Activated CD4-positive, alpha-beta T cell treated with anti-CD3 and anti-CD28 coated beads for 1 hour (primary cell): Measurements from ENCODE around the gene PLBD2.
"Not testable (repeated sequence)": the region's sequence is repeated elsewhere in the genome, so short reads cannot be mapped to it uniquely, and the experiment has no call there.

ENCODE experiments used
- DNase-seq: peaks from one replicate; pipeline ENCODE4 v3.0.0-alpha.2; 2020

PLBD2 gene

DNA sequence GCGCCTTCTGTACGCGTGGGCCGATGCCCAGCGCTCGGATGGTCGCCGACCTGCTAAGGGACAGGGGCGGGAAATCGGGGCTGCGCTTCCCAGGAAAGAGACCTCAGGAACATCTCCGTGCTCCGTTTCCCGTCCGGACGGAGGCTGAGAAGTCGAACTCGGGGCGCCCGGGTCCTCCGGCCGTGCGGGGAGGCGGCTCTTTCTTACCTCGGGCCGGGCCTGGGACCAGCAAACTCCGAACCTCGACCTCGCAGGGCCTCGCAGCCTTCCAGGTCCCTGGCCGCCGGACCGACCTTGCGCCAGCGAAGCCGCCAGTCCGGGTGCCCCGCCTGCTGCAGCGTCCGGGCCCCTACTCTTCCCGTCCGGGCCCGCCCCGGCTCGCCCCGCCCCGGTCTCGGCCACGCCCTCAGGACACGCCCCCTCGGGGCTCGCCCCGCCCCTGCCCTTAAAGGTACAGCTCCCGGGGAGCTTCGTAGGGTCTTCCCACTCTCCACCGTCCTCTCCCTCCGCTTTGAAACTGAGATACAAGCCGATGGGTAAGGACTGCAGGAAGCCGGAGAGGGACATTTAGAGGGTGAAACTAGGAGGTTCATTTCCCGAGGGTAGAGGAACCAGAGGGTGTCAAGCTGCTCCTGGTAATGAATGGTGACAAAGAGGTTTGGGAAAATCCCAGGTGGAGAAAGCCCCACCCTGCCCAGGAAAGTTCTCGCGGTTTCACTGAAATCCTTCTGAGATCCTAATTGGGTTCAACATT lies 23.4 kb upstream of the PLBD2 start, which contains the start of gene SLC8B1:
SLC8B1 (minus strand) TSS at position 324 of the 754 bp plus-strand sequence. CDS start 2,231 bp downstream, outside the sequence.
- peak; percentile 83 for DNase-seq

DNA sequence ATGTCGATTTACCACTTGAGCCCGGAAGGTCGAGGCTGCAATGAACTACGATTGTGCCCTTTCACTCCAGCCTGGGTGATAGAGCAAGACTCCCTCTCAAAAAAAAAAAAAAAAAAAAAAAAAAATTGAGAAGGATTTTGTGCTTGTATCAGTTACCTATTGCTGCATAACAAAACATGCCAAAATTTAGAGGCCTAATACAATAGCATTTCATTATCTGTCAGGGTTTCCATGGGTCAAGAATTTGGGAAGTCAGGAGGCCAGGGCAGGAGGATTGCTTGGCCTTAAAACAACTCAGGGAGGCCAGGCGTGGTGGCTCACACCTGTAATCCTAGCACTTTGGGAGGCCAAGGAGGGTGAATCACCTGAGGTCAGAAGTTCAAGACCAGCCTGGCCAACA lies 18.8 kb upstream of the PLBD2 start:
- no peak for DNase-seq

DNA sequence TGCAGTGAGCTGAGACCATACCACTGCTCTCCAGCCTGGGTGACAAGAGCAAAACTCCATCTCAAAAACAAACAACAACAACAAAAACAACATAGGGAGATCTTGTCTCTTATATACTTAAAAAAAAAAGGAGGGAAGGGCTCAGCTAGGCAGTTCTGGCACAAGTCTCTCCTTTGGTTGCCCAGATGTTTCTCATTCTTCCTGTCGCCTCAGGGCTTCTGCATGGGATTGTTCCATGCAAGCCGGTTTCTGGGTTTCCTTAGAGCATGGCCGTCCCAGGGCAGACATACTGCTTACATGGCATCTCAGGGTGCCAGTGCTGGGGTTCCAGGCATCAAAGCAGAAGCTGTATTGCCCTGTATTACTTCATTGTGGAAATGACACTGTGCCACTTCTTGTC lies 18.3 kb upstream of the PLBD2 start:
- DNase-seq: no peak

DNA sequence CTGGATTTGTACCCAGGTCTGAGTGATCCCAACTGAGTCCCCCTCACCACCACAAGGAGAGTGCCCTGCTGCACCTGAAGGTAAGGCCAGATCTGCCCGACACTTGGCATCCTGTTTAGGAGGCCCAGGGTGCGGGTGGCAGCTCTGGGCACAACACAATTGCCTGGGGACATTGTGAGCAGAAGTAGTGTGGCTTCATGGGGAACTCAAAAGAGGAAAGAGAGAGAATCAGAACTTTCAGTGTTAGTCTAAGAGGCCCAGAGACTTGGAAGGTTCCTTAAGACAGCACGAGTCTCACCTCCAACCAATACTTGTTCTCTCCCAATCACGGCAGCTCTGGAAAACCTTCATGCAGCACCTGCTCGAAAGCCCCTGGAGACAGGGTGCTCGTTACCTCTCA lies 16.9 kb upstream of the PLBD2 start:
- no peak for DNase-seq

DNA sequence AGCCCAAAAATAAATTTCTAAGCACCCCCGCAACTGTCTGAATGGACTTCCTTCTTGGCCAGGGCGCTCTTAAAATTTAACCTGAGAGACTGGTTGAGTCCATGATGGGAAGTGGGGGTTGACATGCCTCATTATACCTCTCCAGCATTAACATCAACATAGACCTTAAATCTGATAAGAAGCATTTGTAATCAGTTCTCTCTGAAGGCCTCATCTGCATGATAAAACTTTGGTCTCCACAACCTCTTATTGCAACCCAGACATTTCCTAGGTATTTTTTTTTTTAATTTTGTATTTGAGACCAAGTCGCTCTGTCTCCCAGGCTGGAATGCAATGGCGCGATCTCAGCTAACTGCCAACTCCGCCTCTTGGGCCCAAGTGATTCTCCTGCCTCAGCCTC lies 13.1 kb upstream of the PLBD2 start:
- DNase-seq: no peak

DNA sequence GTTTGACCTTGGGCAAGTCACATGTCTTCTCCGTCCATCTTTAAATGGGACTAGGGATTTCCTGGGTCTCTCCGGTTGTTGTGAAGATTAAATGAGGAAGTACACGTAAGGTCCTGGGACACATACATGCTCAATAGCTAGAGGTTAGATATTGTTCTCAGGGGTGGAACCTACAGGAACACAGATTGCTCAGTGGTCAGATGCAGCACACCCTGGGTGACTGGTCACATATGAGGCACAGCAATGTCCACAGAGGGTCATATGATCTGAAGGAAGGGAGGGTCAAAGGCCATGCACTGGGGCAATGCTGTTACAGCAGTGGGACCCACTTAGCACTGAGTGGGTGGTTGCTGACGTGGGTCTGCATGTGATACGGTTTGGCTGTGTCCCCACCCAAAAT lies 12.0 kb upstream of the PLBD2 start:
- no peak for DNase-seq

DNA sequence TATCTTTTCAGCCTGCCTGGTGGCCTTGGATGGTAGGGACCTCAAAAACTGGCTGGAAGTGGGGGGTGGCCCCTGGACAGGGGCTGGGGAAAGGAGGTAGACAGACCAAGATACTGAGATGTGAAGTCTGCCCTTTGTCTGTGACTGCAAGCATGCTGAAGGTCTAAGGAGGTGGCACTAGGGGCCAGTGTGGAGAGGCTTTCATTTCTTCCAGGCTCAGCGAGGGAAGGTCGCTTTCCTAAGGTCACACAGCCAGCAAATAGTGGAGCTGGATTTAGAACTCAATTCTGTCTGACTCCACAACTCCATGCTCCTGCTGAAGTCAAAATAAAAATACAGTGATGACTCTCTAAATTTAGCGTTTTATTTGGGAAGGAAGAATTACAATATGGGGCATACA lies 11.3 kb upstream of the PLBD2 start:
- no peak for DNase-seq

DNA sequence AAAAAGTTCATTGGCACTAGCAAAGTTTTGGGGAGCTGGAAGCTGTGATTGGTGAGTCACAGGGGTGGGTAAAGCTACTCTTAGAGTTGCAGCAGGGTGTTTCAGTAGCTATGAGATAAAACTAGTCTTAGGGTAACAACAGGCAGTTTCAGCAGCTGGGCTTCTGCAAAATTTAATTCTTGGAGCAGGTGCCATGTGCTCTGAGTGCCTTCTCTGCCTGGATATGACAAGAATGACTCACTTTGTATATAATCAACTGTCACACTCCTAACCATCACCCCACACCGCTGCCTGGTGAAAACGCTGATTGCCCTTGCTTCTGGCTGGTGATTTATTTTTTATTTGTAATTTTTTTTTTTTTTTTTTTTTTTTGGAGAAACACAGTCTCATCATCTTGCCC lies 10.5 kb upstream of the PLBD2 start:
- DNase-seq: no peak

DNA sequence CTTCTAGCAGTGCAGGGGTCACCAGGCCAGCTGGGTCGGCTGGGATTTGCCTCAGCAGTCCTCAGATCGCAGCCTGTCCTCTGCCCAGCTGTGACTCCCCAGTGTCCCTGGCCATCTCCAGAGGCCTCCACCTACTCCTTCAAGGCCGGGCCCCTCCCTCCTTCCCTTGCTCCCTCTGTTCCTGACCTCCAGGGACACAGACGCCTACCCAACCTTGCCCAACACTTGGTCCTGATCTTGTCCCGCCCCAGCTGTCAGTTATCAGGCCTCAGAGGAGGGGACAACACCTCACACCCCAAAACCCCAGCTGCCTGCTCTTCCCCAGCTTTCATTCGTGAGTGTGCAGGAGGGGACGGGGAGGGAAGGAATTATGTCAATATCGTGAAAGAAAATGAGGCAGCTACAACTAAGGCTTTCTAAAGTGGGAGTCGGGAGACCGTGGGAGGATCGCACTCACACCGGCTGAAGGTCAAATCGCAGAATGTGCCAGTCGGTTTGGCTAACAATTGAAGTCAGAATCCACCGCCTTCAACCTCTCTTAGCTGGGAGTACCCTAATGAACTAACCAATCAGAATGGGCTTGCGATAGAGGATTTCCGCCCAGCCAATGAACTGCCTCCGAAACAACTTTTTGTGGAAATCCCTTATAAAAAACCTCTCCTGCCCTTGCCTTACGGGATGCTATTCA lies 9.4 kb upstream of the PLBD2 start:
- no peak for DNase-seq

DNA sequence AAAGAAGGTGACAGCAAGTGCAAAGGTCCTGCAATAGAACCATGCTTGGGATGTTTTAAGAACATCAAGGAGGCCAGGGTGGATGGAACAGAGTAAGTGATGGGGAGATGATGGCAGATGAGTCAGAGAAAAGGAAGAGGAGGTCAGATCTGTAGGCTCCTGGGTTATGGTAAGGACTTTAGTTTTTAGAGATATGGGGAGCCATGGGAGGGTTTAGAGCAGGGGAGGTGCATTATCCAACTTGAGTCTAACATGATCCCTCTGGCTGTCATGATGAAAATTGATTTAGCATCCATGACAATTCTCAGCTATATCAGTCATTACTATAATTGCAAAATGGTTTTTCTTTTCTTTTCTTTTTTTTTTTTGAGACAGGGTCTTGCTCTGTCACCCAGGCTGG lies 7.3 kb upstream of the PLBD2 start:
- DNase-seq: no peak

DNA sequence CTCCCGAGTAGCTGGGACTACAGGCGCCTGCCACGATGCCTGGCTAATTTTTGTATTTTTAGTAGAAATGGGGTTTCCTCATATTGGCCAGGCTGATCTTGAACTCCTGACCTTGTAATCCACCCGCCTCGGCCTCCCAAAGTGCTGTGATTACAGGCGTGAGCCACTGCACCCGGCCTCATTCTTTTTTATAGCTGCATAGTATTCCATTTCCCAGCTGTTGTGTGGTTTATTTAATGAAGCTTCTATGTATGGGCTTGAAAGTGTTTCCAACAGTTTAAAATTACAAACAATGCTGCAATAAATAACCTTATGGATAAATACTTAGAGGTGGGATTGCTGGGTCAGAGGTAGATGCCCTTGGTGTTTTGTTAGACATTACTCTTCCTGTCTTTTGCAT lies 4.2 kb upstream of the PLBD2 start:
- not testable (repeated sequence) for DNase-seq

DNA sequence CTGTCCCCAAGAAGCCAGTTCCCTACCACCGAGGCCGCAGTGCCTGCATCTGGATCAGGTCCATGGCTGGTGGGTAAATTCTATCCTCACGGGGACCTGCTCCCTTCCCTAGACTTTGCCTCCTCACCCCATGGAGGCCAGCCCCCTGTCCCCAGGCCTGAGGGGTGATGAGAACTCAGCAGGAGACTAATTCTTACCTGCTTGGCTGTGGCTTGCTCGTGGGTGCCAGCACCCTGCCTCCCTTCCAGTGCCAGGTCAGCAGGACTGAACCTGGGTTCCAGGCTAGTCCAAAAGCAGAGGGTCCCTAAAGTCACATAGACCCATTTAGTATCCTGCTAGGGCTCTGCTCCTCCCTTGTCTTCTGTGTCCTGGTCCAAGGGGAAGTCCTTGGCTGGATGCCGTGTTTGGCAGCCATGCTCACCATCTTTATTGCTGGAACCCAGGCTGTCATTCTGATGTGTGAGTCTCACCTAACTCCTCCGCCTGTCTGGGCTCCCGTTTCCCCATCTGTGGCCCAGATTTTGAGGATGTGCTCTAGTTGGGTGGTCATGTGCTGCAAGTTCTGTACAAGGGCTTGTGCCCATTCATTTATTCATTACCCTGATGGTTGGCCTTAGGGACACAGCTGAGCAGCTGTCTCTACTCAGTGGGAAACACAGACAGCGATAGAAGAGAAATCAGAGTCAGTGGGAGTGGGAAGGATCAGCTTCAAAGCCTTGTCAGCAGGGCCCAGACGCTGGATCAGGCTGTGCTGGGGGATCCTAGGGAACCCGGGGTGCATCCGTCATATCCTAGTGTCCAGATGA lies 949 bp downstream of the PLBD2 start:
- no peak for DNase-seq

DNA sequence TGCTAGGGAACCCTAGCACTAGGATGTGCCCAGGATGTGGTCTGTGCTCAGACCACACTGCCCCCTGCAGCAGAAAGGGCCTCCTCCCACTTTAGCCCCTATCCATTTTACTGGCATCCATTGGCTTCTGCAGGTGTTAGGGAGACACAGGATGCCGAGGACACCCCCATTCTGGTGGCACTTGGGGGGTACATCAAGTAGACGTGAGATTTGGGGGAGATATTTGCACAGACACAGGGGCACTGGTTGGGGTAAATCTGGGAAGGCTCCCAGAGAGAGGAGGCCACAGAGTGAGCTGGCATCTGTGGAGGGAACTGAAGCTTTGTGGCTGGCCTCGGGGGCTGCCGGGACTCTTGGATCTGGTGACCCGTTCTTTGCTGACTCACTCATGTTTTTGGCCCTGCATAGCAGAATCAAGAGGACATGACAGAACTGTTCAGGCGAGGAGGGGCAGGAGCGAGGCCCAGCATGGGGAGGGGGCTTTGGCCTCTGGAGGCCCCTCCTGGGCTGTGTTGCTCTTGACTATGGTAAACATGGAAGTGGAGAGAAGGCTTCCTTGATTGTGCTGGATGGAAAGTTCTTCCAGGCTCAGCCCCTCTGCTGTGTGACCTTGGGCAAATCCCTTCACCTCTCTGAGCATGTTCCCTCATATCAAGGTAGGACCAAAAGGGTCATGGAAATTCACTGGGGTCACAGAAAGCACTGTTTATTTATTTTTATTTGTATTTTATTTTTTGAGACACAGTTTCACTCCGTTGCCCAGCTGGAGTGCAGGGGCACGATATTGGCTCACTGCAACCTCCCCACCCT lies 1.8 kb downstream of the PLBD2 start:
- DNase-seq: no peak

DNA sequence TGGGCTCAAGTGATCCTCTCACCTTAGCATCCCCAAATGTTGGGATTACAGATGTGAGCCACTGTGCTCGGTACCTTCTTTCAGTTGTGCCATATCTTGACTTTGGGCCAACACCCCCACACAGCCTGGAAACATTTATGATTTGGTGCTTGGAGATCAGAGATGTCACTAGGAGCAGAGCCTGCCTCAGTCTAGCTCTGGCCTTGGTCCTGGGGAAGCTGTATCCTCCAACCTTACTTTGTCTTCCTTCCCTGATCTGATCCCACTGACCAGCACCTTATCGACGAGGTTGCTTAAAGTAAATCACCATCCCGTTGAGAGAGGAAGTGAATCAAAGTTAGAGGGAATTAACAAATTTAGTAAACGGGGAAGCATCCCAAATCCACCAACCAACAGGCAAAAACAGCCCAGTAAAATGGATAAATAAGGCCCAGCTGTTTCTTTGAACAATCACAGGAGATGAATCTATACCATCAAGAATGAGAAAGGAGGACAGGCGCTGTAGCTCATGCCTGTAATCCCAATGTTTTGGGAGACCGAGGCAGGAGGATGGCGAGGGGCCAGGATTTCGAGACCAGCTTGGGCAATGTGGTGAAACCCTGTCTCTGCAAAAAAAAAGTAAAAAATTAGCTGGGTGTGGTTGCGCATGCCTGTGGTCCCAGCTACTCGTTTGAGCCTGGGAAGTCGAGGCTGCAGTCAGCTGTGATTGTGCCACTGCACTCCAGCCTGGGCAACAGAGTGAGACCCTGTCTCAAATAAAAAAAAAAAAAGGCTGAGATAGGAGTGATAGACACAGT lies 3.4 kb downstream of the PLBD2 start:
- no peak for DNase-seq

DNA sequence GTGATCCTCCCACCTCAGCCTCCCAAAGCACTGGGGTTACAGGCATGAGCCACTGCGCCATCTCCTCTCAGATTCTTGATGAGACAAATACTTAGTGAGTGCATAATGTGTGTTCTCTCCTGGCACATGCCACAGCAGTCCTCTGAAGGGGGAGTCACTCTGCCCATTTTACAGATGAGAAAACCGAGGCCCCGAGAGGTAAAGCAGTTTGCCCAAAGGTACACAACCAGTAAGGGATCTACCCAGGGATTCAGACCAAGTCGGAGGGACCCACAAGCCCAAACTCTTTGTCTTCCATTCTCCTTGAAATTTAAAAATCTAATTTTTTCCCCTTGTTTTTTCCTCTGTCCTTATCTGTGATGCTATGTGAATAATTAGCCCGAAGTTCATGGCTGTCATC lies 6.3 kb downstream of the PLBD2 start:
- no peak for DNase-seq

DNA sequence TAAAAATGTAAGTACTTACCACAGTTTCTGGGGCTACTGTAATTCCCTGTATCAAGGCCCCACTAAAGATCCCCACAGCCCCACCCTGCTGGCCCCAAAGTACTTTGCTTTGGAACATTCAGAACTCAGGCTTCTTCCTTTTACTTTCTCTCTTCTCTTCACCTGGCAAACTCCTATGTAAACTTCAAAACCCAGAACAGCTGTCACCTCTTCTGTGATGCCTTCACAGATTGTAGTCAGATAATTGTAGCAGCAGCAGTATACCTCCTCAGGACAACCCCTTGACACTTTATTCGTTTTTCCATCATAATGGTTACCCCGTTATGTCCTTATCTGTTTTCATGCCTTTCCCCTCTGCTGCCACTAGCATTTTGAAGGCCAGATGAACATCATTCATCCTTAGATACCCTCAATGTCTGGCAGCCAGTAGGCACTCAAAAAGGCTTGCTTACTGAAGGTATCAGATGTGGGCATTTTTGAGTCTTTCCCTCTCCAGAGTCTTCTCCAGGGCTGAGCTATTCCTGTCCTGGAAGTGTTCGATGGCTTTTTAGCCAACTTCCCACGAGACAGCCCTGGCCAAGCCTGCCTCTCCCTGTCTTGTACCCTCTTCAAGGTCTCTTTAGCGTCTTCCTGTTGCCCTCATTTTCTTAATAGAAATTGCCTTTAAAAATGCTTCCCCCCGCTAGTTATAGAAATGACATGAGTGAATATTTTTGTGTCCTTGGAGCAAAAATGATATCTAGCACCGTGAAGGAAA lies 7.4 kb downstream of the PLBD2 start:
- no peak for DNase-seq

DNA sequence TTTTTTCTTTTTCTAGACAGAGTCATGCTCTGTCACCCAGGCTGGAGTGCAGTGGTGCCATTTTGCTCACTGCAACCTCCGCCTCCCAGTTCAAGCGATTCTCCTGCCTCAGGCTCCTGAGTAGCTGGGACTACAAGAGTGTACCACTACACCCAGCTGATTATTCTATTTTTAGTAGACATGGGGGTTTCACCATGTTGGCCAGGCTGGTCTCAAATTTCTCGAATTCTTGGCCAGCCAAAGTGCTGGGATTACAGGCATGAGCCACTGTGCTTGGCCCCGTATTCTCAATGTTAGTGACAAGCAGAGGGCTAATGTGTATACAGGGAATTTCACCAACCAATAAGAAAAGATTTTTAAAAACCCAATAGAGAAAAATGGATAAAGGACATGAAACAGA lies 8.4 kb downstream of the PLBD2 start:
- DNase-seq: no peak

DNA sequence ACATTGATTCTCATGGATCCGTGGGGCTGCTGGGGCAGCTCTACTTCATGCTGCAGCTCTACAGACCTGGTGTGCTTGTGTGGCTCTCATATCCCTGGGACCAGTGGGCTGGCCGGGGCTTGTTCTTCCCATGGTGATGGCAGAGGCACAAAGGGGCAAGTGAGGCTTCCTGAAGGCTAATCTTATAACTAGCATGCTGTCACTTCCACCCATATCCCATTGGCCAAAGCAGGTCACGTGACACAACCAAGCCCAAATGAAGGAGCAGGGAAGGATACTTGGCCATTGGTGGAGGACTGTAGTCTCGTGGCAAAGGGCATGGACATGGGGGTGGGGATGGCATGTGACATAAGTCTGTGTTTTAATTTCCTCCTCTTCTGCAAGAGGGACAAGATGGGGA lies 9.9 kb downstream of the PLBD2 start:
- no peak for DNase-seq

DNA sequence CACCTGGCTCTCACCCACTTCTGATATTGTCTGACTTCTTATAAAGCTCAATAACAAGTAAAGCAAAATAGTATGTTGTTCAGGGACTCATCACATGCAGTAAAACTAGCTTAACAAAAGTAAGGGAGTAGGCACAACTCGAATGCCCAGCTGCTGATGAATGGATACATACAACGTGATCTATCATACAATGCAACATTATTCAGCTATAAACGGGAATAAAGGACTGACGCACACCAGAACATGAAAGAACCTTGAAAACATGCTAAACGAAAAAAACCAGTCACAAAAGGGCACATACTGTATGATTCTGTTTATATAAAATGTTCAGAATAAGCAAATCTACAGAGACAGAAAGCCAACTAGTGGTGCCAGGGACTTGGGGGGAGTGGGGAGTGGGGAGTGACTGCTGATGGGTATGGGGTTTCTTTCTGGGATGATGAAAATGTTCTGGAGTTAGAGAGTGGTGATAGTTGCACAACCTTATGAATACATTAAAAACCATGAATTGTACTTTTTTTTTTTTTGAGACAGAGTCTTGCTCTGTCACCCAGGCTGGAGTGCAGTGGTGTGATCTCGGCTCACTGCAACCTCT lies 11.1 kb downstream of the PLBD2 start:
- DNase-seq: no peak

DNA sequence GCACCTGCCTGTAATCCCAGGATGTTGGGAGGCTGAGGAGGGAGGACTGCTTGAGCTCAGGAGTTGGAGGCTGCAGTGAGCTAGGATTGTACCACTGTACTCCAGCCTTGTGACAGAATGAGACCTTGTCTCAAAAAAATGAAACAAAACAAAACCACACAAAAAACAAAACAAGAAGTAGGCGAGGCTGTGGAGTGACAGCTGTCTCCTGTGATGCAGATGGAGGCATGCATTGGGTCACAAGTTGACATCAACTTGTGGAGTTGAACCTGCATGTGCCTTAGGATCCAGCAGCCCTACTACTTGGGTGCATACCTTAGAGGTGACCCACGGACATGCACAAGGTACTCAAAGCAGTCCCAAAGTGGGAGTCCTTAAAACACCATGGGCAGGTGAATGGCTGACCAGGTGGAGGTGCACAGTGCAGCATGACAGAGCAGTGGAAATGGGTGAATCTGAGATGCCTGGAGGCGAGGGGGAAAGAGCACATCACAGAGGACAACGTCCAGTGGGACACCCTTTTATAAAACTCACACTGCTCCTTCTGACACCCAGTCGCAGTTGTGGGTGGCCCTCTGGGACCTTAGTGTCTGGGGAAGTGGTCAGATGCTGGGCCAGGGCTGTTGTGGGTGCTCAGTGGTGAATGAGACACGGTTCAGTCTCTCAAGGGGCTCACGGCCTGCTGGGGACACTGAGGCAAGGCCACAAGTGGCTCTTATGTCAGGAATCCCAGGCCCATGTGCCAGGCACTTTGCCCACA lies 12.7 kb downstream of the PLBD2 start:
- no peak for DNase-seq
